Thyroid gland (tissue), 4 donors: Measurements from ENCODE around the gene SCYGR8. TPM values are rescaled to one million over a fixed set of nuclear protein-coding genes. Genes with fewer than 3 reads are reported as not detected.

ENCODE experiments used
- DNase-seq, 2 donors: peaks; one replicate each; pipeline ENCODE4 v3.0.0-alpha.2; 2019
- H3K27ac ChIP-seq, 3 donors: fragments of 200-600 bp; sonication (generic); 1 replicate in 2 of 3; 2 replicates in 1 of 3; pipeline ENCODE4 v1.5.1; 2016 to 2019; ENCODE audit warnings: mild to moderate bottlenecking in 1 of 3, moderate library complexity in 1 of 3
- H3K27me3 ChIP-seq: fragments of 200-600 bp; sonication (generic); one replicate; pipeline ENCODE4 v1.5.1; 2019
- H3K36me3 ChIP-seq, 2 donors: fragments of 200-600 bp; sonication (generic); one replicate each; pipeline ENCODE4 v1.5.1; 2016 to 2019
- H3K4me1 ChIP-seq, 2 donors: fragments of 200-600 bp; sonication (generic); one replicate each; pipeline ENCODE4 v1.5.1; 2017 to 2019
- H3K4me3 ChIP-seq, 3 donors: fragments of 200-600 bp; sonication (generic); replicated peaks in 1 of 3; 1 replicate in 2 of 3; 2 replicates in 1 of 3; pipeline ENCODE4 v1.5.1; 2016; ENCODE audit warnings: mild to moderate bottlenecking in 1 of 3
- H3K9me3 ChIP-seq: fragments of 200-600 bp; sonication (generic); one replicate; pipeline ENCODE4 v1.5.1; 2017
- POLR2A ChIP-seq, 2 donors: fragments of 450-650 bp; IDR thresholded peaks; one replicate each; pipeline ENCODE4 v1.6.1; 2017; ENCODE audit warnings: antibody characterized with exemption in 2 of 2, mild to moderate bottlenecking in 2 of 2, moderate library complexity in 1 of 2
- WGBS, 2 donors: methylation state at CpG; one replicate each; pipeline ENCODE4 v1.1.5; 2017; 5-methylcytosine and 5-hydroxymethylcytosine counted together
- intact Hi-C: fragments of 100-400 bp; cut with DNase I; formaldehyde crosslinking; loops from one replicate; pipeline ENCODE4 v1.15.1; 2023
- total RNA-seq, 4 donors: library from RNA; depleted of rRNA; stranded (reverse); fragments of >200 nt; gene quantifications; one replicate each; pipeline ENCODE4 v1.2.3, GENCODE V29; 2016
- TF ChIP-seq, protein P1 (sequence below), 6 experiments: fragments of 200-600 bp in 3 of 6; fragments of 450-650 bp in 3 of 6; sonication (generic) in 3 of 6; IDR thresholded peaks; one replicate each; pipeline ENCODE4 v1.5.1; 2016 to 2019; ENCODE audit warnings: antibody characterized with exemption in 6 of 6, mild to moderate bottlenecking in 2 of 6, inconsistent platforms in 1 of 6, moderate library complexity in 1 of 6

Gene SCYGR8
- total RNA-seq, 4 donors from 2014 or later, result not detected

DNA sequence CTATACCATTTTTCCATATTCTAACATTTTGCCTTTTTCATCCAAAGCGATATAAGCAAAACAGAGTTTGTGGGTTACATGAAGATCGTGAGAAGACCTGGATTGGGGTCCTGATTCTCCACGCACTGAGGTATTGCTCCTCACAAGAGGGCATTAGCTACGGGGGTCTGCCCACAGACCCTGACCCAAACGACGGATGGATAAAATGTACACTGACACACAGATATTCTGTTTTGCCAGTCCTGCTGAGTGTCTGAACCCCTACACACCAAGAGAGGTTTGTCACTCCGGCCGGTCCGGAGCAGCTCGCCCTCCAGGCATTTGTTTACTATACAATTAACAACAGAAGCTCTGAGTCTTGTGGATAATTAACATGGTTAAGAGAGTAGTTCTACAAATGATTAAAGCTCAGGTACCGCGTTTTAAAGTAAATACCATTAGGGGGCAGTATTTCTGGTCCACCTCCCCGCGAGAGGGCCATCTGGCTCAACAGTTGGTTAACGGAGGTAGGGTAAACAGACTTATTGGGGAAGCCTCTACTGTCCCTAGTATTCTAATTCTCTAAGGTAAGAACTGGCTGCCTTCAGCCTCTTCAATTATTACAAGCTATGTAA lies 28.4 kb downstream of the SCYGR8 start:
- 53% methylated on average over 15 of the region's 15 CpGs for WGBS, 2 donors
- no peaks in the 10 kb centered on the region for H3K36me3 ChIP-seq
- intact Hi-C loops, result loop anchor here (10.0 kb wide), 1 partner anchor 91 kb away; no protein-coding TSS in a partner anchor
- no peak overlapping the region for H3K27ac ChIP-seq
- no peak for DNase-seq
- no peaks in the 10 kb centered on the region for H3K27me3 ChIP-seq
- H3K4me3 ChIP-seq, result no peak overlapping the region
- no peaks in the 10 kb centered on the region for H3K4me1 ChIP-seq
- H3K9me3 ChIP-seq, result no peaks in the 10 kb centered on the region
- no peak for TF ChIP-seq POLR2A (IDR thresholded peaks at IDR 0.05)
- TF ChIP-seq, protein P1, sequence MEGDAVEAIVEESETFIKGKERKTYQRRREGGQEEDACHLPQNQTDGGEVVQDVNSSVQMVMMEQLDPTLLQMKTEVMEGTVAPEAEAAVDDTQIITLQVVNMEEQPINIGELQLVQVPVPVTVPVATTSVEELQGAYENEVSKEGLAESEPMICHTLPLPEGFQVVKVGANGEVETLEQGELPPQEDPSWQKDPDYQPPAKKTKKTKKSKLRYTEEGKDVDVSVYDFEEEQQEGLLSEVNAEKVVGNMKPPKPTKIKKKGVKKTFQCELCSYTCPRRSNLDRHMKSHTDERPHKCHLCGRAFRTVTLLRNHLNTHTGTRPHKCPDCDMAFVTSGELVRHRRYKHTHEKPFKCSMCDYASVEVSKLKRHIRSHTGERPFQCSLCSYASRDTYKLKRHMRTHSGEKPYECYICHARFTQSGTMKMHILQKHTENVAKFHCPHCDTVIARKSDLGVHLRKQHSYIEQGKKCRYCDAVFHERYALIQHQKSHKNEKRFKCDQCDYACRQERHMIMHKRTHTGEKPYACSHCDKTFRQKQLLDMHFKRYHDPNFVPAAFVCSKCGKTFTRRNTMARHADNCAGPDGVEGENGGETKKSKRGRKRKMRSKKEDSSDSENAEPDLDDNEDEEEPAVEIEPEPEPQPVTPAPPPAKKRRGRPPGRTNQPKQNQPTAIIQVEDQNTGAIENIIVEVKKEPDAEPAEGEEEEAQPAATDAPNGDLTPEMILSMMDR (IDR thresholded peaks at IDR 0.05), result peak in 2 of 6 experiments; percentile 18 to 22

GRCh38 chr2:227774895-227775842 lies 29.5 kb downstream of the SCYGR8 start:
- no peak overlapping the region for H3K4me3 ChIP-seq
- intact Hi-C loops, result loop anchor here (10.0 kb wide), 1 partner anchor 90 kb away; no protein-coding TSS in a partner anchor
- TF ChIP-seq, protein P1 (IDR thresholded peaks at IDR 0.05), result no peak
- TF ChIP-seq POLR2A (IDR thresholded peaks at IDR 0.05), result no peak
- no peaks in the 10 kb centered on the region for H3K36me3 ChIP-seq
- H3K27me3 ChIP-seq, result no peaks in the 10 kb centered on the region
- no peaks in the 10 kb centered on the region for H3K4me1 ChIP-seq
- no peaks in the 10 kb centered on the region for H3K9me3 ChIP-seq
- H3K27ac ChIP-seq, result no peak overlapping the region
- WGBS, 2 donors, result 88 to 90% methylated on average over 6 of the region's 6 CpGs
- DNase-seq, result no peak

- Histone ChIP-seq H3K36me3 (no peaks in the 10 kb centered on the region), H3K27me3 (no peaks in the 10 kb centered on the region), H3K9me3 (no peaks in the 10 kb centered on the region), H3K4me3 (no peak overlapping the region), H3K4me1 (peaks cover 6 to 15% of the 10 kb centered on the region in 2 donors), H3K27ac (peak overlapping the region in 1 of 3 donors; percentile 33)
- 40 to 56% methylated on average over 14 of the region's 14 CpGs for WGBS, 2 donors
- intact Hi-C loops, result no loop called here
- peak; percentile 71 to 72 for DNase-seq
- TF ChIP-seq POLR2A (IDR thresholded peaks at IDR 0.05), result no peak
- TF ChIP-seq, protein P1 (IDR thresholded peaks at IDR 0.05), result no peak
These were observed 35.4 kb downstream of the SCYGR8 start for GRCh38 chr2:227780981-227781615.

- intact Hi-C loops, result no loop called here
- H3K4me1 ChIP-seq, result peaks cover 6 to 18% of the 10 kb centered on the region in 2 donors
- H3K9me3 ChIP-seq, result no peaks in the 10 kb centered on the region
- no peak for DNase-seq
- no peak overlapping the region for H3K4me3 ChIP-seq
- TF ChIP-seq, protein P1 (IDR thresholded peaks at IDR 0.05), result no peak
- TF ChIP-seq POLR2A (IDR thresholded peaks at IDR 0.05), result no peak
- no peak overlapping the region for H3K27ac ChIP-seq
- WGBS, 2 donors, result 80 to 81% methylated on average over 7 to 8 of the region's 8 CpGs
- no peaks in the 10 kb centered on the region for H3K36me3 ChIP-seq
- no peaks in the 10 kb centered on the region for H3K27me3 ChIP-seq
These were observed 36.1 kb downstream of the SCYGR8 start for GRCh38 chr2:227781841-227782240.
